GM12878 (cell line): ENCODE data around the gene NELFB.

Experiments
- ASH2L ChIP-seq: fragments of 300-600, 200-600 bp; sonication (generic); IDR thresholded peaks from 2 replicates; pipeline ENCODE4 v1.6.1; 2017; ENCODE audit warnings: low read depth, mild to moderate bottlenecking, borderline replicate concordance
- CTCF ChIP-seq, 3 experiments: IDR thresholded peaks in 2 of 3; conservative IDR thresholded peaks in 1 of 3; 2 replicates each; pipeline ENCODE4 v1.5.1; 2011; ENCODE audit warnings: low read depth in 3 of 3, low read length in 3 of 3, mild to moderate bottlenecking in 3 of 3, control low read depth in 2 of 3, moderate library complexity in 2 of 3, inconsistent platforms in 1 of 3, mixed read lengths in 1 of 3; ENCODE audit not compliant: control insufficient read depth in 2 of 3, insufficient read depth in 1 of 3; ENCODE audit errors: extremely low read depth in 1 of 3
- EZH2 ChIP-seq: IDR thresholded peaks from 2 replicates; pipeline ENCODE4 v1.6.1; 2012; ENCODE audit warnings: low read depth, mild to moderate bottlenecking, control low read depth, inconsistent platforms, low read length, borderline replicate concordance; ENCODE audit not compliant: control insufficient read depth
- MEF2B ChIP-seq: fragments of 450-650 bp; IDR thresholded peaks from 2 replicates; pipeline ENCODE4 v1.6.1; 2018; ENCODE audit warnings: mild to moderate bottlenecking, moderate library complexity; ENCODE audit not compliant: partially characterized antibody, poor library complexity, severe bottlenecking
- NFIC ChIP-seq: IDR thresholded peaks from 2 replicates; pipeline ENCODE4 v1.6.1; 2012; ENCODE audit warnings: low read depth, mild to moderate bottlenecking, inconsistent platforms, low read length, moderate library complexity
- SIN3A ChIP-seq: IDR thresholded peaks from 2 replicates; pipeline ENCODE4 v1.6.1; 2012; ENCODE audit warnings: low read depth, low read length, improper control_type of control experiment
- TARDBP ChIP-seq: IDR thresholded peaks from 2 replicates; pipeline ENCODE4 v1.6.1; 2016; ENCODE audit warnings: borderline replicate concordance

- TF ChIP-seq TARDBP (no peak), EZH2 (no peak), ASH2L (no peak), CTCF (IDR thresholded peaks at IDR 0.05 in 2 of 3, conservative IDR thresholded peaks at IDR 0.05 in 1 of 3; ENCODE audit: control insufficient read depth in 2 of 3, extremely low read depth in 1 of 3, insufficient read depth in 1 of 3, low read depth in 3 of 3, low read length in 3 of 3) (no peak), NFIC (no peak), MEF2B (no peak), SIN3A (no peak)
These were observed 39.7 kb upstream of the NELFB start for GRCh38 chr9:137215196-137215986.
